ENCODE results near the gene GYG1. TPM values are rescaled to one million over a fixed set of nuclear protein-coding genes. Genes with fewer than 3 reads are reported as not detected.

Gene GYG1
- total RNA-seq, 1 donor from 2014 or later = 20.2 TPM

- ATAC-seq (ENCODE audit: low read depth) (no peak), DNase-seq (no peak)
- no peak overlapping the region for H3K4me3 Mint-ChIP-seq
- intact Hi-C loops (cut with micrococcal nuclease) = no loop called here
- H3K27ac Mint-ChIP-seq = no peak overlapping the region
- POLR2A ChIA-PET = no interaction called here
- TF ChIP-seq, protein P1, sequence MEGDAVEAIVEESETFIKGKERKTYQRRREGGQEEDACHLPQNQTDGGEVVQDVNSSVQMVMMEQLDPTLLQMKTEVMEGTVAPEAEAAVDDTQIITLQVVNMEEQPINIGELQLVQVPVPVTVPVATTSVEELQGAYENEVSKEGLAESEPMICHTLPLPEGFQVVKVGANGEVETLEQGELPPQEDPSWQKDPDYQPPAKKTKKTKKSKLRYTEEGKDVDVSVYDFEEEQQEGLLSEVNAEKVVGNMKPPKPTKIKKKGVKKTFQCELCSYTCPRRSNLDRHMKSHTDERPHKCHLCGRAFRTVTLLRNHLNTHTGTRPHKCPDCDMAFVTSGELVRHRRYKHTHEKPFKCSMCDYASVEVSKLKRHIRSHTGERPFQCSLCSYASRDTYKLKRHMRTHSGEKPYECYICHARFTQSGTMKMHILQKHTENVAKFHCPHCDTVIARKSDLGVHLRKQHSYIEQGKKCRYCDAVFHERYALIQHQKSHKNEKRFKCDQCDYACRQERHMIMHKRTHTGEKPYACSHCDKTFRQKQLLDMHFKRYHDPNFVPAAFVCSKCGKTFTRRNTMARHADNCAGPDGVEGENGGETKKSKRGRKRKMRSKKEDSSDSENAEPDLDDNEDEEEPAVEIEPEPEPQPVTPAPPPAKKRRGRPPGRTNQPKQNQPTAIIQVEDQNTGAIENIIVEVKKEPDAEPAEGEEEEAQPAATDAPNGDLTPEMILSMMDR (IDR thresholded peaks at IDR 0.05) = no peak
- H3K4me1 Mint-ChIP-seq = peaks cover 8% of the 10 kb centered on the region
- H3K36me3 Mint-ChIP-seq (ENCODE audit: low read depth) = peaks cover 48% of the 10 kb centered on the region
- no peaks in the 10 kb centered on the region for H3K27me3 Mint-ChIP-seq
- CTCF ChIA-PET = no interaction called here
- no peaks in the 10 kb centered on the region for H3K9me3 Mint-ChIP-seq
These were observed 8.9 kb downstream of the GYG1 start for GRCh38 chr3:149000206-149000745.

DNA sequence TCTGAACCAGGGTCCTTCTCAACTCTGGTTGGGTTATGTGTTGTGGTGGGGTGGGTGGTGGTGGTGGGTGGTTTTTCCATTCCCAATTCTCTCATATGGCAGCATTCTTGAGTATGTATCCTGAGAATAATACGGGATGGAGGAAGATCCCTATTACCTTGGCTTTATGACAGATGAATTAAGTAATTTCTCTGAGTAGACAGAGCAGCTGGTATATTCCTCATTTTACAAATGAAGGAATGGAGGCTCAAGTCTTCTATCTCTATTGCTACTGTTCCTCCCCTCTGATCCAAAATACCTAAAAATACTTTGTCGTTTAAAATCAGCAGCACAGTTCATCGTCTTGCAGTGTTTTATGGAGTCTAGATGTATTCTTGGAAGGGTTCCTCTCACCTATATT is 10.4 kb downstream of the GYG1 start:
- ATAC-seq (ENCODE audit: low read depth) (no peak), DNase-seq (no peak)
- ChIA-PET POLR2A (interaction anchor here (1.3 kb wide), 1 partner anchor 9 kb away, joined by 4 read pairs; no protein-coding TSS in a partner anchor), CTCF (no interaction called here)
- no peak overlapping the region for H3K4me3 Mint-ChIP-seq
- H3K36me3 Mint-ChIP-seq (ENCODE audit: low read depth) = peaks cover 40% of the 10 kb centered on the region
- H3K9me3 Mint-ChIP-seq = no peaks in the 10 kb centered on the region
- H3K27me3 Mint-ChIP-seq = no peaks in the 10 kb centered on the region
- peaks cover 8% of the 10 kb centered on the region for H3K4me1 Mint-ChIP-seq
- TF ChIP-seq, protein P1 (IDR thresholded peaks at IDR 0.05) = no peak
- intact Hi-C loops (cut with micrococcal nuclease) = no loop called here
- H3K27ac Mint-ChIP-seq = no peak overlapping the region

GRCh38 chr3:149003653-149004305 is 12.4 kb downstream of the GYG1 start:
- DNase-seq (no peak), ATAC-seq (ENCODE audit: low read depth) (peak; percentile 56)
- Mint-ChIP-seq H3K27ac (no peak overlapping the region), H3K4me1 (peaks cover 8% of the 10 kb centered on the region), H3K36me3 (ENCODE audit: low read depth) (peaks cover 41% of the 10 kb centered on the region), H3K27me3 (no peaks in the 10 kb centered on the region), H3K9me3 (no peaks in the 10 kb centered on the region), H3K4me3 (no peak overlapping the region)
- intact Hi-C loops (cut with micrococcal nuclease) = no loop called here
- TF ChIP-seq, protein P1 (IDR thresholded peaks at IDR 0.05) = no peak
- ChIA-PET POLR2A (no interaction called here), CTCF (no interaction called here)

DNA sequence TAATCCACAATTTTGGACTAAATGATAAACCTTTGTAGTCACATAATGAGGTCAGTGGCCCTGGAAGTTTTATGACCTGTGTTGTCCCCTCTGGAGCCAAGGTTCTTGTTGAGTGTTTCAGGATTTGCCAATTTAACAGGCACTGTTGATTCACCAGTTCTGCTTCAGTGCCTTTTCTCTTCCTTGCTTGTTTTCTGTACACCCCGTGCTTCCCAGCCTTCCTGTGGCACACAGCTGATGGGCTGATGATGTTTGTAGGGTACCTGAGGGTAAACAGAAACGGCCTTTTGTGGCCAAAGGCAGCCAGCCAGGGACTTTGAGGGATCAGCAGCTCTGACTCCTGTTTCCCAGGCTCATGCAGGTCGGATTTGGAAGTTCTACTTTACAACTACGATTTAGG is 13.3 kb downstream of the GYG1 start:
- Mint-ChIP-seq H3K27me3 (no peaks in the 10 kb centered on the region), H3K9me3 (no peaks in the 10 kb centered on the region), H3K27ac (no peak overlapping the region), H3K36me3 (ENCODE audit: low read depth) (peaks cover 39% of the 10 kb centered on the region), H3K4me3 (no peak overlapping the region), H3K4me1 (peaks cover 8% of the 10 kb centered on the region)
- CTCF ChIA-PET = no interaction called here
- intact Hi-C loops (cut with micrococcal nuclease) = no loop called here
- ATAC-seq (ENCODE audit: low read depth) (no peak), DNase-seq (no peak)
- POLR2A ChIA-PET = no interaction called here
- TF ChIP-seq, protein P1 (IDR thresholded peaks at IDR 0.05) = no peak

GRCh38 chr3:149005416-149005815 is 14.1 kb downstream of the GYG1 start:
- Mint-ChIP-seq H3K27ac (no peak overlapping the region), H3K27me3 (no peaks in the 10 kb centered on the region), H3K4me3 (no peak overlapping the region), H3K36me3 (ENCODE audit: low read depth) (peaks cover 39% of the 10 kb centered on the region), H3K4me1 (peaks cover 8% of the 10 kb centered on the region), H3K9me3 (no peaks in the 10 kb centered on the region)
- CTCF ChIA-PET = no interaction called here
- ATAC-seq (ENCODE audit: low read depth) (no peak), DNase-seq (no peak)
- intact Hi-C loops (cut with micrococcal nuclease) = no loop called here
- TF ChIP-seq, protein P1 (IDR thresholded peaks at IDR 0.05) = no peak
- POLR2A ChIA-PET = interaction anchor here (1.5 kb wide), 1 partner anchor 13 kb away, joined by 6 read pairs; no protein-coding TSS in a partner anchor
